H1 (cell line): ENCODE results near the gene SEMA4D. TPM values are rescaled to one million over a fixed set of nuclear protein-coding genes. Genes with fewer than 3 reads are reported as not detected.

Experiments used
- CTCF ChIA-PET: fragments of 300-600 bp; sonication (Branson Sonifier 250); formaldehyde crosslinking; loops from one replicate; lab custom pipeline; 2021; ENCODE audit not compliant: partially characterized antibody; lab: Charles Lee
- POLR2A ChIA-PET: fragments of 300-600 bp; sonication (Branson Sonifier 250); formaldehyde crosslinking; loops from one replicate; lab custom pipeline; 2021; ENCODE audit warnings: inconsistent platforms; ENCODE audit not compliant: partially characterized antibody; lab: Charles Lee
- DNase-seq, 2 experiments: peaks; one replicate each; pipeline versions ENCODE4 v3.0.0 to v3.0.0-alpha.2; 2010 to 2022; ENCODE audit warnings: low spot score in 2 of 2, low read depth in 1 of 2, mixed read lengths in 1 of 2
- FAIRE-seq: peaks from 2 replicates; lab custom pipeline; 2011; peaks lifted over from hg19 to GRCh38; lab: Jason Lieb, UNC
- H2AFZ ChIP-seq: 2 replicates; pipeline ENCODE4 v1.8.1; 2012; ENCODE audit warnings: low read length, inconsistent platforms
- H2AK5ac ChIP-seq: 2 replicates; pipeline ENCODE4 v1.6.1; 2013; ENCODE audit warnings: low read depth, low read length
- H2BK120ac ChIP-seq: replicated peaks from 2 replicates; pipeline ENCODE3; 2013; ENCODE audit warnings: low read depth, low read length, inconsistent platforms
- H2BK12ac ChIP-seq: 2 replicates; pipeline ENCODE4 v1.6.1; 2013; ENCODE audit warnings: low read depth, low read length
- H2BK15ac ChIP-seq: 2 replicates; pipeline ENCODE4 v1.6.1; 2013; ENCODE audit warnings: low read length
- H2BK20ac ChIP-seq: 2 replicates; pipeline ENCODE4 v1.6.1; 2013; ENCODE audit warnings: low read length
- H2BK5ac ChIP-seq: 2 replicates; pipeline ENCODE4 v1.6.1; 2013; ENCODE audit warnings: low read depth, low read length
- H3K14ac ChIP-seq: 2 replicates; pipeline ENCODE4 v1.6.1; 2013; ENCODE audit warnings: inconsistent platforms; ENCODE audit not compliant: insufficient read length
- H3K18ac ChIP-seq: 2 replicates; pipeline ENCODE4 v1.6.1; 2013; ENCODE audit warnings: low read length; ENCODE audit errors: extremely low read depth
- H3K23ac ChIP-seq: 2 replicates; pipeline ENCODE4 v1.6.1; 2013; ENCODE audit warnings: inconsistent platforms; ENCODE audit not compliant: insufficient read length
- H3K23me2 ChIP-seq: 2 replicates; pipeline ENCODE4 v1.6.1; 2013; ENCODE audit warnings: low read depth, low read length
- H3K27ac ChIP-seq: 2 replicates; pipeline ENCODE4 v1.6.1; 2011; ENCODE audit warnings: low read depth, low read length, inconsistent platforms
- H3K27me3 ChIP-seq, 4 experiments: replicated peaks in 1 of 4; 1 replicate in 1 of 4; 2 replicates in 3 of 4; pipeline versions ENCODE4 v1.6.1 to v1.8.1; 2011 to 2013; ENCODE audit warnings: low read length in 3 of 4, mild to moderate bottlenecking in 3 of 4, inconsistent platforms in 2 of 4, mixed read lengths in 2 of 4, moderate library complexity in 1 of 4; ENCODE audit not compliant: control insufficient read depth in 3 of 4, insufficient read depth in 3 of 4; ENCODE audit errors: extremely low read depth in 1 of 4
- H3K36me3 ChIP-seq, 4 experiments: 2 replicates each; pipeline versions ENCODE4 v1.6.1 to v1.8.1; 2011 to 2013; ENCODE audit warnings: mild to moderate bottlenecking in 4 of 4, low read length in 3 of 4, moderate library complexity in 2 of 4, control low read depth in 1 of 4, inconsistent platforms in 1 of 4; ENCODE audit not compliant: insufficient read depth in 4 of 4, control insufficient read depth in 2 of 4
- H3K4ac ChIP-seq: replicated peaks from 2 replicates; pipeline ENCODE3; 2013; ENCODE audit warnings: low read length, low read depth, mixed read lengths, inconsistent platforms; ENCODE audit not compliant: insufficient read length
- H3K4me1 ChIP-seq, 4 experiments: replicated peaks in 1 of 4; 1 replicate in 1 of 4; 2 replicates in 3 of 4; pipeline versions ENCODE4 v1.6.1 to v1.8.1; 2011 to 2013; ENCODE audit warnings: low read length in 3 of 4, inconsistent platforms in 2 of 4, mixed read lengths in 1 of 4; ENCODE audit not compliant: insufficient read depth in 4 of 4, control insufficient read depth in 3 of 4
- H3K4me2 ChIP-seq, 2 experiments: 2 replicates each; pipeline versions ENCODE4 v1.6.1 to v1.8.1; 2011 to 2013; ENCODE audit warnings: low read depth in 2 of 2, low read length in 2 of 2, control low read depth in 1 of 2, inconsistent platforms in 1 of 2, mild to moderate bottlenecking in 1 of 2; ENCODE audit not compliant: insufficient read depth in 1 of 2
- H3K4me3 ChIP-seq, 4 experiments: fragments of 200-600, 300-600 bp in 1 of 4; sonication (generic), shearing (Covaris generic), sonication (Bioruptor Twin) in 1 of 4; 2 replicates each; pipeline versions ENCODE4 v1.5.1 to v1.8.1; 2011 to 2016; ENCODE audit warnings: low read length in 4 of 4, low read depth in 3 of 4, control low read depth in 2 of 4, inconsistent platforms in 2 of 4, mild to moderate bottlenecking in 2 of 4, mixed read lengths in 1 of 4, moderate library complexity in 1 of 4; ENCODE audit not compliant: insufficient read depth in 2 of 4; ENCODE audit errors: extremely low read depth in 1 of 4
- H3K56ac ChIP-seq: replicated peaks from 2 replicates; pipeline ENCODE3; 2013; ENCODE audit warnings: low read depth, mild to moderate bottlenecking, mixed read lengths, low read length, inconsistent platforms; ENCODE audit not compliant: insufficient read length
- H3K79me1 ChIP-seq: 2 replicates; pipeline ENCODE4 v1.6.1; 2013; ENCODE audit warnings: low read depth, low read length, control low read depth
- H3K79me2 ChIP-seq, 2 experiments: 2 replicates each; pipeline versions ENCODE4 v1.6.1 to v1.8.1; 2012 to 2013; ENCODE audit warnings: low read length in 2 of 2, mild to moderate bottlenecking in 2 of 2, inconsistent platforms in 1 of 2; ENCODE audit not compliant: insufficient read depth in 2 of 2, control insufficient read depth in 1 of 2
- H3K9ac ChIP-seq, 4 experiments: replicated peaks in 1 of 4; 1 replicate in 1 of 4; 2 replicates in 3 of 4; pipeline versions ENCODE4 v1.6.1 to v1.8.1; 2011 to 2013; ENCODE audit warnings: low read depth in 3 of 4, low read length in 3 of 4, control low read depth in 2 of 4, mild to moderate bottlenecking in 2 of 4, moderate library complexity in 2 of 4, inconsistent platforms in 1 of 4; ENCODE audit errors: extremely low read depth in 1 of 4
- H3K9me3 ChIP-seq, 2 experiments: 2 replicates each; pipeline versions ENCODE4 v1.6.1 to v1.8.1; 2012 to 2013; ENCODE audit warnings: mild to moderate bottlenecking in 2 of 2, moderate library complexity in 2 of 2, control low read depth in 1 of 2, inconsistent platforms in 1 of 2, low read depth in 1 of 2, low read length in 1 of 2, mixed read lengths in 1 of 2; ENCODE audit not compliant: insufficient read depth in 2 of 2
- H4K20me1 ChIP-seq, 2 experiments: replicated peaks in 1 of 2; 2 replicates each; pipeline versions ENCODE3 to v1.8.1; 2011 to 2013; ENCODE audit warnings: inconsistent platforms in 2 of 2, low read length in 2 of 2, mild to moderate bottlenecking in 1 of 2; ENCODE audit not compliant: insufficient read depth in 2 of 2, control insufficient read depth in 1 of 2
- H4K5ac ChIP-seq: 2 replicates; pipeline ENCODE4 v1.6.1; 2013; ENCODE audit warnings: low read length, low read depth, mixed read lengths, inconsistent platforms; ENCODE audit not compliant: insufficient read length
- H4K8ac ChIP-seq: 2 replicates; pipeline ENCODE4 v1.8.0; 2013; ENCODE audit warnings: mild to moderate bottlenecking, moderate library complexity, low read length, inconsistent platforms; ENCODE audit not compliant: insufficient read depth; ENCODE audit errors: extremely low read depth
- H4K91ac ChIP-seq: replicated peaks from 2 replicates; pipeline ENCODE3; 2013; ENCODE audit warnings: low read length, mixed read lengths, inconsistent platforms; ENCODE audit not compliant: insufficient read length
- SIN3A ChIP-seq, 2 experiments: IDR thresholded peaks in 1 of 2; conservative IDR thresholded peaks in 1 of 2; 2 replicates each; pipeline ENCODE4 v1.6.1; 2011 to 2012; ENCODE audit warnings: low read length in 2 of 2, improper control_type of control experiment in 1 of 2, low read depth in 1 of 2, mild to moderate bottlenecking in 1 of 2
- TBP ChIP-seq: IDR thresholded peaks from 2 replicates; pipeline ENCODE4 v1.6.1; 2011; ENCODE audit warnings: low read depth, low read length, improper control_type of control experiment
- YY1 ChIP-seq: IDR thresholded peaks from 2 replicates; pipeline ENCODE4 v1.6.1; 2011; ENCODE audit warnings: low read depth, mild to moderate bottlenecking, low read length
- WGBS, 2 experiments: shearing (Covaris generic) in 1 of 2; methylation state at CpG; one replicate each; pipeline versions ENCODE4 v1.1.6 to v1.1.7; 2013 to 2015; ENCODE audit warnings: low lambda C conversion rate in 2 of 2, mixed read lengths in 2 of 2, inconsistent platforms in 1 of 2, low coverage in 1 of 2, missing lambda C conversion rate in 1 of 2; ENCODE audit not compliant: insufficient replicate concordance in 2 of 2, insufficient coverage in 1 of 2, insufficient read length in 1 of 2; ENCODE audit errors: extremely low coverage in 1 of 2, missing lambda C conversion rate in 1 of 2; 5-methylcytosine and 5-hydroxymethylcytosine counted together
- polyA plus RNA-seq, 7 experiments: library from polyadenylated mRNA; depleted of rRNA in 3 of 7; stranded (reverse) in 5 of 7; unstranded in 2 of 7; fragments of >200 nt in 5 of 7; fragments of 200-250 nt in 2 of 7; gene quantifications; 1 replicate in 5 of 7; 2 replicates in 1 of 7; 4 replicates in 1 of 7; pipeline versions ENCODE4 v1.2.1 to v1.2.3, GENCODE V29; 2011 to 2013; ENCODE audit warnings: missing spikeins in 2 of 7, mixed read lengths in 2 of 7
- total RNA-seq: library from RNA; stranded (reverse); fragmentation: NEBNext Ultra II Directional; extraction: Animal tissue kit (Norgen Biotek cat#: 25700); gene quantifications from 2 replicates; pipeline ENCODE4 v1.2.1, GENCODE V29; 2021

The SEMA4D gene
- total and polyA plus RNA-seq, 2 of the 8 experiments (the other 6 are each of a cell fraction or from before 2014, with no cell fraction given) = 21.0 to 70.4 TPM

GRCh38 chr9:89412951-89413350 is 85.0 kb downstream of the SEMA4D start:
- Histone ChIP-seq H3K14ac (no peak overlapping the region), H3K23me2 (peaks cover 5% of the 10 kb centered on the region; the same call in 1 of the 2 replicates), H3K4me3 (peak overlapping the region in 1 of 4 experiments; percentile 7; a peak in 2 of 8 replicates), H3K4me1 (peaks cover 10 to 24% (median 19%) of the 10 kb centered on the region in 4 experiments), H4K20me1 (peaks cover 6 to 12% of the 10 kb centered on the region in 2 experiments), H3K9me3 (peaks cover 0 to 3% of the 10 kb centered on the region in 2 experiments; a peak in 1 of 4 replicates), H3K79me1 (peaks cover 10% of the 10 kb centered on the region; the same call in 1 of the 2 replicates), H2AK5ac (no peak overlapping the region), H2BK15ac (no peak overlapping the region), H3K18ac (no peak overlapping the region), H2BK20ac (no peak overlapping the region), H2BK12ac (no peak overlapping the region), H3K27me3 (no peaks in the 10 kb centered on the region; a peak in 1 of 7 replicates), H4K5ac (no peak overlapping the region), H3K23ac (no peak overlapping the region), H3K36me3 (peaks cover 0 to 3% (median 0%) of the 10 kb centered on the region in 4 experiments; a peak in 1 of 8 replicates), H3K56ac (no peak overlapping the region), H4K8ac (no peak overlapping the region), H3K4ac (no peak overlapping the region), H3K27ac (no peak overlapping the region), H3K79me2 (peaks cover 0 to 39% of the 10 kb centered on the region in 2 experiments; a peak in 3 of 4 replicates), H2BK5ac (peak overlapping the region; percentile 67; the same call in 1 of the 2 replicates), H2AFZ (no peak overlapping the region), H4K91ac (no peak overlapping the region), H3K9ac (no peak overlapping the region), H2BK120ac (no peak overlapping the region), H3K4me2 (peak overlapping the region; percentile 54 to 64)
- TF ChIP-seq SIN3A (conservative IDR thresholded peaks at IDR 0.05 in 1 of 2, IDR thresholded peaks at IDR 0.05 in 1 of 2; ENCODE audit: low read depth in 1 of 2, low read length in 2 of 2) = 0 out of 4 replicates have a peak, but pooled peaks of 1 of the 2 experiments have one; percentile 56
- TF ChIP-seq TBP = no peak
- peak; percentile 56; the same call in 1 of the 2 replicates for TF ChIP-seq YY1
- DNase-seq = peak; percentile 25 to 51
- FAIRE-seq = peak; percentile 76
- 9% methylated on average over 4 of the region's 4 CpGs; no CpG with 5 or more reads in 1 of the 2 experiments for WGBS, 2 experiments
- POLR2A ChIA-PET = no interaction called here
- CTCF ChIA-PET = interaction anchor here (0.6 to 4.0 kb wide), 2 partner anchors 16 to 19 kb away, joined by 3 to 19 read pairs; no protein-coding TSS in a partner anchor
